GM10248 (cell line): Measurements from ENCODE around the gene BAIAP3.
"Not testable (repeated sequence)": the region's sequence is repeated elsewhere in the genome, so short reads cannot be mapped to it uniquely, and the experiment has no call there.

Experiments
- CTCF ChIA-PET: fragments of 300-600 bp; sonication (Branson Sonifier 250); formaldehyde crosslinking; extraction: SDS; loops from one replicate; lab custom pipeline; 2021; ENCODE audit warnings: antibody characterized with exemption; lab: Yijun Ruan, JAX
- POLR2A ChIA-PET: fragments of 350-650 bp; sonication (Branson Sonifier 250); formaldehyde crosslinking; extraction: SDS; loops from one replicate; lab custom pipeline; 2020; ENCODE audit warnings: antibody characterized with exemption; lab: Yijun Ruan, JAX
- DNase-seq: peaks from one replicate; pipeline ENCODE4 v3.0.0; 2012; ENCODE audit errors: extremely low spot score
- TF ChIP-seq, protein P1 (sequence below): IDR thresholded peaks from 2 replicates; pipeline ENCODE4 v1.5.1; 2012; ENCODE audit warnings: mild to moderate bottlenecking, low read depth; ENCODE audit errors: extremely low read depth, missing control alignments, control extremely low read depth

The BAIAP3 gene

DNA sequence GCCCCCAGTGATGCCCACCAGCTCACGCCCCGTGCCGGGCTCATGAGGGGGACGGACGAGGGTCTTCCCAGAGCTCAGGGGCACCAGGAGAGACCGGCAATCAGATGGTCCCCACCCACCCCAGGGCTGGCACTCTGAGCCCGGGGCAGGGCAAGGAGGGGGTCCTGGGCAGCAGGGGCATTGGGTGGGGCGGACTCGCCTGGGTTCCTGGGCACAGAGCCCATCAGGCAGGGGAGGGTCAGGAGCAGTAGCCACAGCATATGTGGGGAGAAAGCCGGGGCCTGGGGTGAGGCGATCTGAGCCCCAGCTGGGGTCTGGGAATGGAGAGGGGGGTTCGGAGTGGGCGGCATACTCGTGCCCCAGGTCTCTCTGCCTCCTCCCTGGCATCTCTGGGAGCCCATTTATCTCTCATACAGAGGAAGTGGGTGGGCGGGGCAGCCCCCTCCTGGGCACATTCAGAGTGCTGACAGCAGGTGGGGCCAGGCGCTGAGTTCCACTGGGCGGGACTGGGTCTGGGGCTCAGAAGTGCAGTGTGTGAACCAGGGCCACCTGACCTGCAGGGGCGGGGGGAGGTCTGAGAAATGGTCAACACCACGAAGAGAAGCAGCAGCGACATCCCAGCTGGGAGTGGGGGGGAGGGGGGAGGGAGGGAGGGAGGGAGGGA lies 44.5 kb upstream of the BAIAP3 start:
- DNase-seq = no peak
- ChIA-PET POLR2A (no interaction called here), CTCF (interaction anchor here (2.8 kb wide), 1 partner anchor 12 kb away, joined by 13 read pairs; no protein-coding TSS in a partner anchor)
- TF ChIP-seq, protein P1, sequence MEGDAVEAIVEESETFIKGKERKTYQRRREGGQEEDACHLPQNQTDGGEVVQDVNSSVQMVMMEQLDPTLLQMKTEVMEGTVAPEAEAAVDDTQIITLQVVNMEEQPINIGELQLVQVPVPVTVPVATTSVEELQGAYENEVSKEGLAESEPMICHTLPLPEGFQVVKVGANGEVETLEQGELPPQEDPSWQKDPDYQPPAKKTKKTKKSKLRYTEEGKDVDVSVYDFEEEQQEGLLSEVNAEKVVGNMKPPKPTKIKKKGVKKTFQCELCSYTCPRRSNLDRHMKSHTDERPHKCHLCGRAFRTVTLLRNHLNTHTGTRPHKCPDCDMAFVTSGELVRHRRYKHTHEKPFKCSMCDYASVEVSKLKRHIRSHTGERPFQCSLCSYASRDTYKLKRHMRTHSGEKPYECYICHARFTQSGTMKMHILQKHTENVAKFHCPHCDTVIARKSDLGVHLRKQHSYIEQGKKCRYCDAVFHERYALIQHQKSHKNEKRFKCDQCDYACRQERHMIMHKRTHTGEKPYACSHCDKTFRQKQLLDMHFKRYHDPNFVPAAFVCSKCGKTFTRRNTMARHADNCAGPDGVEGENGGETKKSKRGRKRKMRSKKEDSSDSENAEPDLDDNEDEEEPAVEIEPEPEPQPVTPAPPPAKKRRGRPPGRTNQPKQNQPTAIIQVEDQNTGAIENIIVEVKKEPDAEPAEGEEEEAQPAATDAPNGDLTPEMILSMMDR = no peak

DNA sequence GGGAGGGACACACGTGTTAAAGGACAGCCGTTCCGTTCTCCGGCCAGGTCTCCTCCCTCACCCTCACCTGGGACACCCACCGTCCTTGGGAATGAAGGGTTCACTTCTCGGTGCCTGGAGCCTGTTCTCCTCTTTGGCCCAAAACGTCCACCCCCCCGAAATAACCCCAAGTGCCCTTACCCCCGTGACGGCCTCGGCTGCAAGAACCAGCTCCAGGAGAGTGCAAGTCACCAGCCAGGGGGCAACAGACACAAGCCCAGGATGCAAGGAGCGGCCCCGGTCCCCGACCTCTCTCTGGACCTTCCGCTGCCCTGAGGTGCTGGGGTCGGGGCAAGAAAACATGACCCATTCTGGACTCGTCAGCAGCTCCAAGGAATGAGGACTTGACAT lies 44.0 kb upstream of the BAIAP3 start:
- CTCF ChIA-PET = interaction anchor here (2.8 kb wide), 1 partner anchor 11 kb away, joined by 13 read pairs; no protein-coding TSS in a partner anchor
- POLR2A ChIA-PET = interaction anchor here (0.6 to 1.2 kb wide), 2 partner anchors 53 to 322 kb away, joined by 3 to 6 read pairs; partner anchors contain the start of gene IFT140

DNA sequence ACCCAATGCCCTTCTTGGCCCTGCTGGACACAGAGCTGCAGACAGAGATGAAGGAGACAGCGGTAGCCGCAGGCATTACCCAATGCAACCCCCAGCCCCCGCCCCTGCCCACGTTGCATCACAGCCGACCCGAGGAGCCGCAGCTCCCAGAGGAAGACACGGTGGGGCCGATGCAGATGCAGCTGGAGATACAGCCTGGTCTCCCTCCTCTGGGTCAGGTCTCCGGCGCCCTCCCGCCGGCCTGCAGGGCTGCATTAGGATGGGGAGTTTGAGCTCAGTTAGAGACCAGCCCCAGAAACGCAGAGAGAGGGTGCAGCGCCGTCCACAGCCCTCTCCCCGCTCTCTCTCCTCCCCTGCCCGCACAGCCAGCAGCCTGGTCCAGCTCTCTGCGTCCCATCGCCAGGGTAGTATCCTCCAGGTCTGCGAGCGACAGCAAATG lies 43.4 kb upstream of the BAIAP3 start:
- CTCF ChIA-PET = interaction anchor here (2.8 kb wide), 1 partner anchor 10 kb away, joined by 13 read pairs; no protein-coding TSS in a partner anchor

More for the DNA sequence above, 44.0 kb upstream of the BAIAP3 start:
- no peak for DNase-seq
- TF ChIP-seq, protein P1 = no peak

DNA sequence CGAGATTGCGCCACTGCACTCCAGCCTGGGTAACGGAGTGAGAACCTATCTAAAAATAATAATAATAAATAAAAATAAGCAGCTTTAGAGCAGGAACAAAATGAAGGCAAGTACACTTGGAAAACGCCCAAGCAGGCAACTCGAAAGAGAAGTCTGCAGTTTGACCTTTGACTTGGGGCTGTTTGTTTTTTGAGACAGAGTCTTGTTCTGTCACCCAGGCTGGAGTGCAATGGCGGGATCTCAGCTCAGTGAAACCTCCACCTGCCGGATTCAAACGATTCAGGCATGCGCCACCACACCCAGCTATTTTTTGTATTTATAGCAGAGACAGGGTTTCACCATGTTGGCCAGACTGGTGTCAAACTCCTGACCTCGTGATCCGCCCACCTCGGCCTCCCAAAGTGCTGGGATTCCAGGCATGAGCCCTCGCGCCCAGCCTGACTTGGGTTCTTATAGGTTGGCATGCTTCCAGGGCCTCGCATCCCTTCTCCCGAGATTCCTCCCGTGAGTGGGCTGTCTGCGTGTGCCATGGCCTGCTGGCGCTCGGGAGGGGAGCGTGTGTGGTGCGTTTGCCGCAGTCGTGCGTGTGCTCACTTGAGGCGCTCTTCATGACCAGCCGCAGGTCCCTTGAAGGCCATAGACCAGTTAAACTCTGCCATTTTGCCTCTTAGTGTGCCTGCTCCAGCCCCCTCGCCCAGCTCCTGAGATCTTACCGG lies 42.4 kb upstream of the BAIAP3 start:
- DNase-seq = no peak
- ChIA-PET CTCF (interaction anchor here (2.8 kb wide), 1 partner anchor 9 kb away, joined by 13 read pairs; no protein-coding TSS in a partner anchor), POLR2A (no interaction called here)
- TF ChIP-seq, protein P1 = no peak

More for the DNA sequence above, 43.4 kb upstream of the BAIAP3 start:
- TF ChIP-seq, protein P1 = no peak
- DNase-seq = no peak
- POLR2A ChIA-PET = interaction anchor here (0.6 to 1.2 kb wide), 2 partner anchors 53 to 322 kb away, joined by 3 to 6 read pairs; partner anchors contain the start of gene IFT140

DNA sequence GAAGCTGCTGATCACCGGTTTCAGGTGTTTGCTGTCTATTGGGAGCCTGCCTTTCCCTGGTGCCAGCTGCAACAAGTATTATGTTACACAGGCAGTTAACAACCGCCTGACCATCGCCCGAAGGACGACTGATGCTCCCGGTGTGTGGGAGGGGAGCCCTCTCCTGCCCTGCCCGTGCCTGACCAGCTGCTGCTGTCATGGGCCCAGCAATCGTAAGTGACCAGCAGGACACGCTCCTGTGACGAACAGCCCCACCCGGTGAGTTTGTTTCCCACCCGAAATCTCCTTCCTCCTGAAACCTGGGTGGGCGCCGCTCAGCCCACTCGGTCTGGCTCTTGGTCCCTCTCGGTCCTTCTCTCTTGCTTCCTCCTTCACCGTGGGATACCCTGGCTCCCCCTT lies 41.9 kb upstream of the BAIAP3 start:
- TF ChIP-seq, protein P1 = no peak
- ChIA-PET CTCF (interaction anchor here (2.8 kb wide), 1 partner anchor 9 kb away, joined by 13 read pairs; no protein-coding TSS in a partner anchor), POLR2A (no interaction called here)
- DNase-seq = no peak

DNA sequence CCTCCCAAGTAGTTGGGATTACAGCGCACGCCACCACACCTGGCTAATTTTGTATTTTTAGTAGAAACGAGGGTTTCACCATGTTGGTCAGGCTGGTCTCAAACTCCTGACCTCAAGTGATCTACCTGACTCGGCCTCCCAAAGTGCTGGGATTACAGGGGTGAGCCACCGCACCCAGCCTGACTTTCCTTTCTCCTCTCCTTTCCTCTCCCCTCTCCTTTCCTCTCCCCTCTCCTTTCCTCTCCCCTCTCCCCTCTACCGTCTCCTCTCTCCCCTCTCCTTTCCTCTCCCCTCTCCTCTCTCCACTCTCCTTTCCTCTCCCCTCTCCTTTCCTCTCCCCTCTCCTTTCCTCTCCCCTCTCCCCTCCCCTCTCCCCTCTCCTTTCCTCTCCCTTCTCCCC lies 41.2 kb upstream of the BAIAP3 start:
- ChIA-PET CTCF (interaction anchor here (1.2 kb wide), 1 partner anchor 9 kb away, joined by 3 read pairs; no protein-coding TSS in a partner anchor), POLR2A (interaction anchor here (0.6 kb wide), 1 partner anchor 111 kb away, joined by 7 read pairs; no protein-coding TSS in a partner anchor)
- not testable (repeated sequence) for DNase-seq

DNA sequence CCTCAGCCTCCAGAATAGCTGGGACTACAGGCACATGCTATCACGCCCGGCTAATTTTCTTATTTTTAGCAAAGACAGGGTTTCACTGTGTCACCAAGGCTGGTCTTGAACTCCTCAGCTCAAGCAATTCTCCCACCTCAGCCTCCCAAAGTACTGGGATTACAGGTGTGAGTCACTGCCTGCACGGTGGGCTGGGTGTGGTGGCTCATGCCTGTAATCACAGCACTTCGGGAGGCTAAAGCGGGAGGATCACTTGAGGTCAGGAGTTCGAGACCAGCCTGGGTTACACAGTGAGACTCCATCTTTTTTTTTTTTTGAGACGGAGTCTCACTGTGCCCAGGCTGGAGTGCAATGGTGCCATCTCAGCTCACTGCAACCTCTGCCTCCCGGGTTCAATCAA lies 40.6 kb upstream of the BAIAP3 start:
- CTCF ChIA-PET = interaction anchor here (0.9 to 1.2 kb wide), 2 partner anchors 8 to 70 kb away, joined by 3 to 5 read pairs; no protein-coding TSS in a partner anchor
- POLR2A ChIA-PET, DNase-seq: not testable (repeated sequence)
